Fibroblast of skin of left quadriceps (primary cell): Measurements from ENCODE around the gene TTLL5.
"Not testable (repeated sequence)": the region's sequence is repeated elsewhere in the genome, so short reads cannot be mapped to it uniquely, and the experiment has no call there.

Experiments used
- DNase-seq, 2 experiments: peaks; one replicate each; pipeline ENCODE4 v3.0.0-alpha.2; 2013; ENCODE audit warnings: low read depth in 2 of 2

Gene TTLL5

DNA sequence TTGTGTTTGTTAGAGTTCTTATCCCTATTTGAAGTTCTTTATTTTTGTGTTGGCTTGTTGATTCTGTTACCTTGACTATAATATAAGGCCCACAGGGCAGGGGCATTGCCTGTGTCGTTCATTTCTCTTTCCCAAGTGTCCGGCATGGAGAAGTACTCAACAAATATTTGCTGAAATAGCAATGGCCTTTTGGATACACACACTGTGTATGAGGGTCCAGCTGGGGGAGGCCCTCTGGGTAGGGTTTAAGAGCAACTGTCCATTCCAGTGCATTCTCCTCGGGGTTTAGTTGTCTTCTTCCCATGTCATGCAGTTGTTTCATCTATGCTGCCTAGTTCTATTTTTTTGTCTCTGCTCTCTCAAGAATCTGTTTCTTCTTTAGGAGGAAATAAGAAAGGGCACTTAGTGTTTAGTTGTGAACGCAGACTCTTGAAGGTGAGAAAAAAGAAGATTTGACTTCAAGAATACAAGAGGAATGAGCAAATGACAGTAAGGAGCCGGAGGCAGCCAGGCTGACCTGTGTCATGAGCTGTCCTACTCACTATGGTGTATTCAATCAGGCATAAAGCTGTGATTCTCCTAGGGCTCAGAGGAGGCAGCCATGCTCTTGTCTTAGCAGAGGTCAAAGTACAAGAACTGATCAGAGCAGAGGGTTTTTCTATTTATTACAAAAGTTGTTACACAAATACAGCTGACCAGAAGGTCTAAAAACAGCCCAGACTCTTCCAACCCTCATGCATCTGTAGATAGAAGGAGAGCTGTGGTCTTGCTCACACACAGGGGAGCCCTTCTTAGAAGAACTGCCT lies 10.6 kb upstream of the TTLL5 start:
- DNase-seq = no peak

DNA sequence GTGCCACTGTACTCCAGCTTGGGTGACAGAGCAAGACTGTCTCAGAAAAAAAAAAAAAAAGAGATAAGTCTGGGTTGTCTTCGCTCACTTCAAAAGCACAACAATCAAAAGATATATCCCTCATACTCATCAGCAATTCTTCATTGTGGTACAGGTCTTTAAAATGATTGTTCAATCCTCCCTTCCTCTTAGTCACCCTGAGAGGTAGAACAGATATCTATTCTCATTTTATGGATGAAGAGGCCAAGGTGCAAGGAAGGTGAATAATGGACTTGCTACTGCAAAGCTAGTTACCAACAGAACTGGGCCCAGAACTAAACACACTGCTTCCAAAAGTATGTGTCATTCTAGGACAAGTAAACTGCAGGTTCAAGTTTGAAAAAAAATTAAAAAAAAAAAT lies 7.5 kb upstream of the TTLL5 start:
- DNase-seq = no peak

DNA sequence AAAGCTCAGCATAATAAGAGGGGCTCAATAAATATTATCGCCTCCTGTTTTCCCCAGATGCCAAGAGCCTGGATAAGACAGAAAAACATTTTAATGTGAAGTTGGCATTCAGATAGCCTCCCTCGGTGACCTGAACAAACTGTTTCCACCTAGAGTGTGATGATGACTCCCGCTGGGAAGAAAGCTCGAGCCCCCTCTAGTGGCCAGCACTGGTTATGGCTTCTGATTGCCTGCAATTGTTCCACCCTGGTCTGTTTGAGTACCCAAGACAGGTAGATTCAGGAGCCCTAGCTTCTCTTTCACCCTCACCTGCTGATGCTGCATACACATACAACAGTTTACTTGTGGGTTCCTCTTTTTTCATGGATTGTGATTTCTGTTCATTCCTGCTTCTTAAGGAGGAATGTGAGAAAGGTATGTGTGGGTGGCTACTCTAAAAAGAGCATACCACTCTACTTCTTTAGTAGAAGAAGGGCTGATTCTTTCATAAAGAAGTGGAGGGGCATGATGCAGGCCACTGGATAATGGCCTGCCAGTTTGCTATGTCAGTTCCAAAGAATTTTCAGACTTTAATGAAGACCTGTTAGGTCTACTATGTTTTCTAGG lies 6.8 kb upstream of the TTLL5 start:
- DNase-seq = peak; percentile 20 to 28

DNA sequence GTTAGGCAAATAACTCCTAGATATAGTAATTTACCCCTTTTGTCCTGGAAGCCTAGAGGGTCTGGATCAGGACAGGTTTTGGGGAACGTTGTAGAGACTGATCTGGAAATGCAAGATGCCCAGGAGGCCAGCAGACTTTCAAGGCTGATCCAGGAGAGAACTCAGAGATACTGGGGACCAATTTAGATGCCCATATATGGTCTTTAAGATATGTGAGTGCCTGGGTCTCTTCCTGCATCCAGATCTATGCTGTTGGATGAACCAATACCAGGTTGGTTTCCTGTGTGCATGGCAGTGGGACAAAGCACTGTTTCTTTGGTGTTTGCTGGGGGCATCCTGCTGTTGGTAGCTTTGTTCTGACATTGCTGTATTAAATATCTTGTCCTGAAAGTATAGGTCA lies 5.8 kb upstream of the TTLL5 start:
- DNase-seq = no peak

DNA sequence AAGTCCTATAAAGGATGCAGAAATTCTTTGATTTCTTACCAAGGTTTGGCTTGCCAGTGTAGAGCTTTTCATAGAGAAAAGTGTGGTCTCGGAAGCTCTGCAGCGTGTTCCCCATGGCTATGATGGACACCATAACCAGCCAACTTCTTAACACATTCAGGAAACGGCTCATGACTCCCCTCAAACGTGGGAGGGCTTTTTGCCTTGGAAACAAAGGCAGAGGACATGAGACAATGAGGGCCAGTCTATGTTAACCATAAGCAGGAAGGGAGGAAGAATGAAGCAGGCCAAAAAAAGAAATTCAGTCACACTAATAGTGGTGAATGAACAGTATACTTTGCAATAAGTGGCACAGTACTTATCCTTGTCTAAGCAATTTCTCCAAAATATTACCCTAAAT lies 3.7 kb upstream of the TTLL5 start:
- no peak for DNase-seq

DNA sequence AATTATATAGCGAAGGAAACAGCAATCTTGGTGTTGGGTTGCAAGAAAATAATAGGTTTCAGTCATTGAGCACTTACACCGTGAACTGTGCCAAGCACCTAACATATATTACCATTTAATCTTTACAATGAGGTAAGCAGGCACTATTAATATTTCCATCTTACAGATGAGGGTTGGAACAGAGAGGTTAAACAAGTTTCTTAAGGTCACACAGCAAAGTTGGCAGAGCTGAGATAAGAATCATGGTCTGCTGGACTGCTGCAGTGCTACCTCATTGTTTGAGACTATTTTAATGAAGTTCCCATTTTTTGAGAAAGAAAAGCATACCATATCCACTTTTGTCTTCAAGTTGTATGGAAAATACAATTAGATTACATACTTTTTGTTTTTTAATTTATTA lies 2.1 kb upstream of the TTLL5 start:
- no peak for DNase-seq

DNA sequence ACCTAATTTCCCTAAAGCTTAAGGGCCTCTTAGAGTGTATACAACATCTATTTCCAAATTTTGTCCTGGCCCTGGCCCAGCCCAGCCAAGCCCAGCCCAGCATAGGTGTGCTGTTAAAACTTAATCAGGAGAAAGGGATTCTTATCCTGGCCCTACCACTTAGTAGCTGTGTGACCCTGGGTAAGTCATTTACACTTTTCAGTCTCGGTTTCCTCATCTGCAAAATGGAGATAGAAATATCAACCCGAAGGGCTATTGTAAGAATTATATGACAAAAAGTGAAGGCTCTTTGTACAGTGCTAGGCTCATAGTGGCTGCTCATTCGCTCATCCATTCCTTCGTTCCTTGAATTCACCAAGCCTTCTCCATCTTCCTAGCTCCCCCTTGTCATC lies 812 bp upstream of the TTLL5 start:
- no peak for DNase-seq

DNA sequence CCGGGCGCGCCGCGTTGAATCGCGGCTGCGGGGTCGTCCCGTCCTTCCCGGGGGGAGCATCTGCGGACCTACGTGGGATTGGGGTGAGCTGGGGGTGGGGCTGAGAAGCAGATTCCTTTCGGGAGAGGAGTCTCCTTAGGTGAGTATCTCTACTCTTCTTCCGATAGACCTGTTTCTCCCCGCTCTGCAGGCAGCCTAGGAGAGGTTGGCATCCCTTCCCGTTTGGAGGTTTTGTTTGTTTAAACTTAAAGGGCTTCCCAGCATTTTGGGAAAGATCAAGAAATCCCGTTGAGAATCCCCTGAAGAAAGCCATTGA lies 411 bp downstream of the TTLL5 start:
- no peak for DNase-seq

DNA sequence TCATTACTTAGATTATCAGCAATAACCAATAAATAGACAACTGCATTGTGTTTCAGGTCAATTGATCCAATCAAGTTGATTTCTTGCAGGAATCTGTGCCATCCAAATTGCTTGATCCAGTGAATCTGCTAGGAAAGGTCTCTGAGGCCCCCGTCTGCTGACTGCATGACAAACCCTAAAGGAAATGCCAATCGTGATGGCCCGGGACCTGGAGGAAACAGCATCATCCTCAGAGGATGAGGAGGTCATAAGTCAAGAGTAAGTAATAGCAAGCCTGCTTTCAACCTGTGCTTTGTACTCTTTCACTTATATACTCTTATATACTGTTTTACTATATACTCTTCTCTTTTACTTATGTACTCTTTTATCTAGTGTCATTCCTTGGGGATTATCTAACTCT lies 1.9 kb downstream of the TTLL5 start:
- DNase-seq = no peak

DNA sequence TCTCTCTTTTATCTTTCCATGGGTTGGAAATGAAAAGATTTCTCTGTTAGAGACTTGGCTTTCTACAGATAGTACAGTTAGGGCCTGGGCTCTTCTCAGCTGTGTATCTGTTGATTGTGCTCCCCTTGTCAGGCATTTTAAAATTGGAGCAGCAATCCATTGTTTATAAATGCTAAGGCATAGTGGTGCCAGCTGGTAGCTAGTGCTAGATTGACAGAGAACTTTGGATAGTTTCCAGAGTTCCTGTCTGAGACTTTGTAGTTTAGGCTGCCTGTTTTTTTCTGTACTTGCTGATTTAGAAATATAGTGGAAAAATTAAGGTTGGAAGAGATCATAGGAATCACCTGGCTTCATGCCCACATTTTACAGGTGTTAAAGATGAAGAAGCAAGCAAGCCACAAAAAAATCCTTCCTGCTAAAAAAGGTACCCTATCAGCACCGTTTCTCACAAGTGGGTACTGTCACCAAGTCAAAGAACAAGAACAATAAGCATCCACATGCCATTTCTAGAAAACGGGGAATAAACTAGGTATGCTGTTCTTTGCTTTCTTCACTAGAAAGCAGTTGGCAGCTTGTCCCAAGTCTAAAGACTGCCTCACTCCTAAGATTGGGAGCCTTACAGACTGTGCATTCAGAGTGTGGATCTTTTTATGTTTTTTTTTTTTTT lies 6.2 kb downstream of the TTLL5 start:
- DNase-seq = no peak

DNA sequence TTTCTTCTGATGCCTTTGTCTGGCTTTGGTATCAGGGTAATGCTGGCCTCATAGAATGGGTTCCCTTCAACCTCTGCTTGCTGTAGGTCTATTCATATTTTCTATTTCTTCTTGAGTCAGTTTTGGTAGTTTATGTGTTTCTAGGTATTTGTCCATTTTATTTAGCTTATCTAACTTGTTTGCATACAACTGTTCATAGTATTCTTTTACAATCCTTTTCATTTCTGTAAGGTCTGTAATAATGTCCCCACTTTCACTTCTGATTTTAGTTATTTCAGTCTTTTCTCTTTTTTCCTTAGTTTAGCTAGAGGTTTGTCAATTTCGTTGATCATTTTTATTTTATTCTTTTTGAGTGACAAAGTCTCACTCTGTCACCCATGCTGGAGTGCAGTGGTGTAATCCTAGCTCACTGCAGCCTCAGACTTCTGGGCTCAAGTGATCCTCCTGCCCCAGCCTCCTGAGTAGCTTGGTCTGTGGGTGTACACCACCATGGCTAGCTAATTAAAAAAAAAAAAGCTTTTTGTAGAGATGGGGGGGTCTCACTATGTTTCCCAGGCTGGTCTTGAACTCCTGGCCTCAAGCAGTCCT lies 11.7 kb downstream of the TTLL5 start:
- no peak for DNase-seq

DNA sequence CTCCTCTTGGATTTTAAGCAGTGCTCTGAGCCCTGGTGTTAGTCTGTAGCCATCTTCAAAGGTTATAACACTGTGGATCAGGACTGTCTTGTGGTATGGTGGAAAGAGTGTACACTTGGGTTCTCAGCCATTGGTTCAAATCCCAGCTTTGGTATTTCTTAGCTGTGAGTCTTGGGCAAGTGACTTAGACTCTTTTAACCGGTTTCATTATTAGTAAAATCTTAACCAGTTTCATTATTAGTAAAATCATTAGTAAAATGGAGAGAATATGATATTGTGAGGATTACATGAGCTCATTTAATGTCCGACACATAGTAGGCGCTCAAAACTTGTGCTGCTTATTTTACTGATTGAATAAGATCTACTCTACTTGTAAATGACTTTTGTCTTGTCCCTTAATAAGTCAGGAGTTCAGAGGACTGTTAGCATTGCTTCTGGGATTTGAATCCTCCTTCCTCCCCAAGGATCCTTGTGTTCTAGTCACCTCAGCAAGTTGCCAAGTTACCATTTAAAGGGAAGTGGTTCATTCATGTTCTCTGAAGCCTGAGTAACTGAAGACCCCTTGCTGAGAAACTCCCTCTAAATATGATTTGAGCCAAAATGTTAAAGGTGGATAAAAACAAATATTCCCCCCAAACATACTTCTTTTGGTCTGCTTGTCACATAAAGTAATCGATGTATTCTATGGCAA lies 12.4 kb downstream of the TTLL5 start:
- DNase-seq = no peak

DNA sequence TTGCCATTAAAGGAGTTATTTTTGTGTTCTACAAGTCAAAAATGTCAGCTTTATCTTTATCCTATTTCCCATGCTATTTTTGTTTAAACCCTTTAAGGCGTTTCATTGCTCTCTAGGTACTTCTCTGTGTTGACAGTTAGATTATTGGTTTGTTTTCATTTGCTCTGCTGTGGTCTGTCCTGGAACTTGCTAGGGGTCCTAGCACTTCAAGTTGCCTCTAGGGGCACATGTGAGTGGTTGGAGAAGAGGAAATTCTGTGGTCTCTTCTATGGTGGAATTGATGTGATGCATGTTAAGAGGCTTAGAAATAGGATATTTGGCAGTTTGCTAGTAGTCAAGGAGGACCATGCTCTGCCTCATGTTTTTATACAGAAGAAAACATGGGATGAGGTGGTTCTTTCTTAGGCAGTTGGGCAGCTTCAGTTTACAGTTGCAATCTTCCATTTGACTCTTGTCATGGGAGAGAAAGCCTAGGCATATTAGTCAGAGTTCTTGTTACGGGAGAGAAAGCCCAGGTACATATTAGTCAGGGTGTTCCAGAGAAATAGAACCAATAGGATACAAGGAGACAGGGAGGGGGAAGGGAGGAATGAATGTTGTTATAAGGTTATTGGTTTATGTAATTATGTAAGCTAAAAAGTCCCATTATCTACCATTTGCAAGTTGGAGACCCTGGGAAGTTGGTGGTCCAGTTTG lies 14.4 kb downstream of the TTLL5 start:
- no peak for DNase-seq

DNA sequence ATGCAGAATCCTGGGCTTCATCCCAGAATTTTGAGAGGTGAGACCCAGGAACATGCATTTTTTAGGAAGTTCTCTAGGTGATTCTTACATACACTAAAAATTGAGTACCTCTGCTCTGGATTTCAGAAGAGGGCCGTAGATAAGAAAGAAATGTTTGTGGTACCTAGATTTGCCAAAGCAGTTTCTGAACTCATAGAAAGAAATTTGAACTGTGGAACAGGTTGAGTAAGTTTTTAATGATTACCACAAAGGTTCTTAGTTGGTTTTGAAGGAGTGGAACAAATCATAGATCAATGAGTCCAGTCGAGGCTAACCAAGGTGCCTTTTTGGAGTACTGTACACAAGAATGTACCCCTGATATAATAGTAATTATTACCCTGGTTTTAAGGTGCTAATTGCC lies 24.9 kb downstream of the TTLL5 start:
- no peak for DNase-seq

DNA sequence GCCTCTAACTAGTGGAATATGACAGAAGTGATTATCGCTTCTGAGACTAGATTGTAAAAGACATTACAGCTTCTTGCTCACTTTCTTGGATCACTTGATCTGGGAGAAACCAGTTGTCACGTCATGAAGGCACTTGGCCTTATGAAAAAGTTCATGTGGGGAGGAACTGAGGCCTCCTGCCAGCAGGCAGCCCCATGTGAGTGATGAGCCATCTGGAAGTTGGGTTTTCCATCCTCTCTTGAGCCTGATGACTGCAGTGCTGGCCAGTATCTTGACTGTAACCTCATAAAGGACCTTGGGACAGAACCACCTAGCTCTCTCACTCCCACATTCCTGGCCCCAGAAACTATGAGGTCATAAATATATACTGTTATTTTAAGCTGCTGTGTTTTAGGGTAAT lies 28.0 kb downstream of the TTLL5 start:
- DNase-seq = no peak

DNA sequence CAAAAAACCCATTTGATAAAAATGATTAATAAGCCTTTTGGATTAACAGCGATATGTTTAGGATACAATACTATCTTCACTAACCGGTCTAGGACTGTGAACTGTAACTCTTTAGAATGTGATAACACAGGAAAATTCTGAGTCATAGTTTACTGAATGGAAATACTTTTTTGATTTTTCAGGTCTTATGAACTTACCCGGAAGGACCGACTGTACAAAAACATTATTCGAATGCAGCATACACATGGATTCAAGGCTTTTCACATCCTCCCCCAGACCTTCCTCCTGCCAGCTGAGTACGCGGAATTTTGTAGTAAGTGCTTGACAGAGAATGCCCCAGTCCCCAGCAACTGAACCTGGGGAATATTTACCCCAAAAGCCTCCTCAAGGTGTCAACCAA lies 29.0 kb downstream of the TTLL5 start:
- no peak for DNase-seq

DNA sequence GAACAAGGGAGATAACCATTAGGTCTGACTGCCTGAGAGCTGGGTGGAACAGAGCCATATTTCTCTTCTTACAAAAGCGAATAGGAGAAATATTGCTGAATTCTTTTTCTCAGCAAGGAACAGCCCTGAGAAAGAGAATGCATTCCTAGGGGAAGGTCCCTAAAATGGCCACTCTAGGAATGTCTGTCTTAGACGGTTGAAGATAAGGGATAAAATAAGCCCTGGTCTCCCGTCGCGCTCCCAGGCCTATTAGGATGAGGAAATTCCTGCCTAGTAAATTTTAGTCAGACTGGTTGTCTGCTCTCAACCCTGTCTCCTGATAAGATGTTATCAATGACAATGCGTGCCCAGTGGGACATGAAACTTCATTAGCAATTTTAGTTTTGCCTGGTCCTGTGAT lies 34.0 kb downstream of the TTLL5 start:
- not testable (repeated sequence) for DNase-seq

DNA sequence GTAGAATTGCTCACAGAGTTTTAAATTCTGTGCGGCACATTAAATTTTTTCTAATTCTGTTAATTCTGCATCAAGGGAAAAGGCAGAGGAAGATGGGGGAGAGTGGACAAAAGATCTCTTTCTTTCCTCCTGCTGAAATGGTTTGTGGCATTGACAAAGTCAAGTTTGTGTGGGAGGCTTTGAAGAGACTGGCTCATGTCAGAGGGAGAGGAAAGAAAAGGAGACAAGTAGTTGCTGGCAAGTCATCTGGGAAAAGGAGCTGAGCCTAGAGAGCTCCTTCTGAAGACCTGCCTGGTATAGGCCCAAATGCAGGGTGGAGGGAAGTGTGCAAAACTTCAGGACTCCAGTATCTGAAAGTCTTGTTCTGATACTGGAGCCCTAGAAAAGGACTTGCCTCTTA lies 36.3 kb downstream of the TTLL5 start:
- no peak for DNase-seq

DNA sequence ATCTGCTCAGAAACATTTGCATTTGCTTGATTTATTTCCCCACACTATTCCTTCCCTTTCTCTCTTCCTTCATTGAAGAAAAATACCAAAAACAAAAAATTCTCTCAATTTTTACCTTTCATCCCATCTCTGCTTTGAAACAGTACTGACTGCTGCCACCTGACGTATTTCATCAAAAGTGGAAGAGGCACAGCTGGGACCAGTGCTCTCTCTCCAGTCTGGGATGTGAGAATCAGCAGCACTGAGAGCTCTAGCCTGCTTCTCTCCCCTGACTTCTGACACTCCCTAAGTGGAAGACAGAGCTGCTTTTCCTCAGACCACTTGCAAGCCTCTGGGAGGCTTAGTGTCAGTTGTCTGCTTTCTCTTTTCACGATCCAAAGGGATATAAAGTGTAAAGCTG lies 36.9 kb downstream of the TTLL5 start:
- DNase-seq = no peak

DNA sequence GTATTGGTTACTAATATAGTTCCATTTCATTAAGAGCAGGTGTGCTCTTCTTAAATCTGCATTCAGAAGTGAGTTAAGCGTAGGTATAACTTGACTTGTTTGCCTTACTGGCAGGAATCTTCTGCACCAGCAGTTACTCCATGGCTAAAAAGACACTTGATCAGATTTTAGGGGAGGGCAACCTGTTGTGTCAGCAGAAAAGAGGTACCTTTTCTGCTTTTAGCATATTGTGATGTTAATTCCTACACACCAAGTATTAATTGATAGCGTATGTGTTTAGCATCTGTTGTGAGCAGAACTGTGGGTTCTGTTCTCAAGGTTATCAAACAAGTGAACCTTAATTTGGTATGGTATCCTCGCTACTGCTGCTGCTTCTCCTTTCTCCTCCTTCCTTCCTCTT lies 38.3 kb downstream of the TTLL5 start:
- no peak for DNase-seq

DNA sequence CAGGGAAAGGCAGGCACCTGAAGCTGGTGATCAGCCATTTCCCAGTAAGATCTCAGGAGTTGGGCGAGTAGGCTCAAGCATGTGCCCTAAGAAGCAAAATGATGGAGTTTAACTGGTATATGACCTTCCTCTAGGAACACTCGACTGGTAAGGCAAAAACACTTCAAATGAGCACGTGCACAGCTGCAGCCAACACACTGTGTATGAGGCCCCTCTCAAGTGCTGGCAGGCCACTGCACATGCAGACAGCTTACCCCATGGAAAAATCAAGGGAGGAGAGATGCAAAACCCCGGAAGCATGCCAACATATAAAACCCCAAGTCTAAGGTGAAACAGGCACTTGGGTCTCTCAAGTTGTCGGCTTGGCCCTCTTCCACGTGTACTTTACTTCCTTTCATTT lies 39.2 kb downstream of the TTLL5 start:
- no peak for DNase-seq

DNA sequence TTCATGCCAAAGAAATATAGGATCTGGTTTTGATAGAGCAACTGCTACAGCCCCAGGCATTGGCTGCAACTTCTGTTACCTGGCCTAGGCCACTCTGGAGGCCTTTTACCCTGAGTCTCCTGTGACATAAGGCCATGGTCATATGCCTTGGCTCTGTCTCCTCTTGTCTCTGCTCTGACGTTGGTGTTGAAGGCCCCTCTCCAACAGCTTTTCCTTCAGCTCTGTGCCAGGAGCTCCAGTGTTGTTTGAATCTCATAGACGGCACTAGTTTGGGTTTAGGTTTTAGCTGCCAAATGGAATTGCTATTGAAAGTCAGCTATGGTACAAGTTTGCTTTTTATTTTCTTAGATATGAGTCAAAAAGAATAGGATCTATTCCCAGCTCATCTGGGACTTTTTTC lies 41.1 kb downstream of the TTLL5 start:
- no peak for DNase-seq
